Neuronal stem cell (in vitro differentiated cells): Measurements from ENCODE around the gene PLEKHH1.
"Not testable (repeated sequence)": the region's sequence is repeated elsewhere in the genome, so short reads cannot be mapped to it uniquely, and the experiment has no call there.

Experiments used
- DNase-seq: peaks from one replicate; pipeline ENCODE4 v3.0.0-alpha.2; 2013; ENCODE audit warnings: low spot score
- H2AFZ ChIP-seq: one replicate; pipeline ENCODE4 v1.6.1; 2013; ENCODE audit warnings: mild to moderate bottlenecking, low read length, inconsistent platforms
- H2AK5ac ChIP-seq: 2 replicates; pipeline ENCODE4 v1.6.1; 2013; ENCODE audit warnings: low read depth, mild to moderate bottlenecking, inconsistent platforms, low read length, moderate library complexity, mixed read lengths
- H2BK120ac ChIP-seq: 2 replicates; pipeline ENCODE4 v1.6.1; 2013; ENCODE audit warnings: low read depth, mild to moderate bottlenecking, inconsistent platforms, low read length, moderate library complexity, mixed read lengths
- H2BK12ac ChIP-seq: one replicate; pipeline ENCODE4 v1.6.1; 2013; ENCODE audit warnings: low read length, inconsistent platforms
- H2BK15ac ChIP-seq: 2 replicates; pipeline ENCODE4 v1.6.1; 2013; ENCODE audit warnings: mild to moderate bottlenecking, low read length, inconsistent platforms, mixed read lengths
- H2BK5ac ChIP-seq: one replicate; pipeline ENCODE4 v1.6.1; 2013; ENCODE audit warnings: inconsistent platforms, mild to moderate bottlenecking, low read length, moderate library complexity
- H3K14ac ChIP-seq: one replicate; pipeline ENCODE4 v1.6.1; 2013; ENCODE audit warnings: low read length, inconsistent platforms
- H3K18ac ChIP-seq: 2 replicates; pipeline ENCODE4 v1.6.1; 2013; ENCODE audit warnings: low read length, inconsistent platforms
- H3K23ac ChIP-seq: 2 replicates; pipeline ENCODE4 v1.6.1; 2013; ENCODE audit warnings: low read depth, mild to moderate bottlenecking, mixed read lengths, low read length, inconsistent platforms; ENCODE audit not compliant: poor library complexity
- H3K27ac ChIP-seq: replicated peaks from 3 replicates; pipeline ENCODE4 v1.5.1; 2013; ENCODE audit warnings: low read length, inconsistent platforms
- H3K27me3 ChIP-seq, 3 experiments: 2 replicates each; pipeline ENCODE4 v1.6.1; 2013; ENCODE audit warnings: low read length in 3 of 3, mild to moderate bottlenecking in 2 of 3, inconsistent platforms in 1 of 3, low read depth in 1 of 3, mixed read lengths in 1 of 3, moderate library complexity in 1 of 3; ENCODE audit not compliant: control insufficient read depth in 3 of 3, insufficient read depth in 3 of 3
- H3K36me3 ChIP-seq, 2 donors: replicated peaks in 1 of 2; 2 replicates each; pipeline ENCODE4 v1.6.1; 2013; ENCODE audit warnings: low read length in 2 of 2; ENCODE audit not compliant: control insufficient read depth in 2 of 2, insufficient read depth in 2 of 2
- H3K4ac ChIP-seq: 2 replicates; pipeline ENCODE4 v1.6.1; 2013; ENCODE audit warnings: inconsistent platforms, mild to moderate bottlenecking, low read length, moderate library complexity
- H3K4me1 ChIP-seq, 2 donors: 1 replicate in 1 of 2; 2 replicates in 1 of 2; pipeline ENCODE4 v1.6.1; 2013; ENCODE audit warnings: low read length in 2 of 2, low read depth in 1 of 2; ENCODE audit not compliant: control insufficient read depth in 2 of 2, insufficient read depth in 1 of 2
- H3K4me2 ChIP-seq: one replicate; pipeline ENCODE4 v1.6.1; 2013; ENCODE audit warnings: mild to moderate bottlenecking, low read length, inconsistent platforms; ENCODE audit not compliant: insufficient read depth, poor library complexity, severe bottlenecking
- H3K4me3 ChIP-seq, 2 donors: 2 replicates each; pipeline ENCODE4 v1.5.1; 2013; ENCODE audit warnings: low read length in 2 of 2, mild to moderate bottlenecking in 2 of 2, inconsistent platforms in 1 of 2, moderate library complexity in 1 of 2
- H3K79me1 ChIP-seq: one replicate; pipeline ENCODE4 v1.6.1; 2013; ENCODE audit warnings: low read depth, mild to moderate bottlenecking, inconsistent platforms, low read length, moderate library complexity
- H3K9ac ChIP-seq: one replicate; pipeline ENCODE4 v1.6.1; 2013; ENCODE audit warnings: mild to moderate bottlenecking, low read depth, low read length, inconsistent platforms; ENCODE audit not compliant: poor library complexity
- H3K9me3 ChIP-seq, 2 donors: replicated peaks in 1 of 2; 2 replicates each; pipeline versions ENCODE3 to v1.6.1; 2013; ENCODE audit warnings: low read length in 2 of 2, mild to moderate bottlenecking in 2 of 2, inconsistent platforms in 1 of 2, low read depth in 1 of 2, mixed read lengths in 1 of 2, moderate library complexity in 1 of 2; ENCODE audit not compliant: control insufficient read depth in 2 of 2, insufficient read depth in 1 of 2
- H4K8ac ChIP-seq: one replicate; pipeline ENCODE4 v1.6.1; 2013; ENCODE audit warnings: low read depth, mild to moderate bottlenecking, inconsistent platforms, low read length, moderate library complexity
- H4K91ac ChIP-seq: one replicate; pipeline ENCODE4 v1.6.1; 2013; ENCODE audit warnings: low read length, low read depth, mild to moderate bottlenecking, inconsistent platforms; ENCODE audit not compliant: poor library complexity
- WGBS, 2 donors: extraction: QIAGEN DNeasy Blood & Tissue Kit; methylation state at CpG; one replicate each; pipeline ENCODE4 v1.1.7; 2013; ENCODE audit warnings: missing lambda C conversion rate in 2 of 2, mixed read lengths in 1 of 2; ENCODE audit not compliant: insufficient read length in 2 of 2, insufficient replicate concordance in 1 of 2; ENCODE audit errors: extremely low coverage in 2 of 2; 5-methylcytosine and 5-hydroxymethylcytosine counted together

Gene PLEKHH1

GRCh38 chr14:67595392-67595791 lies 62.3 kb downstream of the PLEKHH1 start:
- Histone ChIP-seq H3K27ac (no peak overlapping the region), H3K4me1 (no peaks in the 10 kb centered on the region), H3K79me1 (no peaks in the 10 kb centered on the region), H2BK5ac (no peak overlapping the region), H2BK120ac (no peak overlapping the region), H2AFZ (no peak overlapping the region), H3K4me3 (no peak overlapping the region), H3K4ac (no peak overlapping the region), H4K8ac (no peak overlapping the region), H2BK15ac (no peak overlapping the region), H2AK5ac (no peak overlapping the region), H3K36me3 (peaks cover 4 to 23% of the 10 kb centered on the region in 2 donors), H3K23ac (no peak overlapping the region), H3K27me3 (no peaks in the 10 kb centered on the region), H3K9ac (no peak overlapping the region), H3K4me2 (no peak overlapping the region), H3K14ac (no peak overlapping the region), H3K18ac (no peak overlapping the region), H2BK12ac (no peak overlapping the region), H4K91ac (no peak overlapping the region), H3K9me3 (no peaks in the 10 kb centered on the region)
- DNase-seq: no peak
- WGBS, 2 donors: no CpG with 5 or more reads among the region's 2 CpGs

- WGBS, 2 donors: no CpG with 5 or more reads among the region's 77 CpGs
- H3K27ac ChIP-seq: no peak within 1 kb of the TSS
Observed at GRCh38 chr14:67599698-67600561, 66.8 kb downstream of the PLEKHH1 start, which contains the start of gene PIGH. Gene PIGH, minus strand, starts transcription at chr14:67600268. Its CDS starts 65 bp downstream, at chr14:67600203.

GRCh38 chr14:67600562-67600974 lies 67.5 kb downstream of the PLEKHH1 start:
- not testable (repeated sequence) for H2BK5ac ChIP-seq, H3K36me3 ChIP-seq, DNase-seq, H2BK15ac ChIP-seq, H2BK12ac ChIP-seq, H3K79me1 ChIP-seq, H3K27me3 ChIP-seq, H4K91ac ChIP-seq, H3K9me3 ChIP-seq, H3K4me1 ChIP-seq, H2AK5ac ChIP-seq, H3K9ac ChIP-seq, H2BK120ac ChIP-seq, H3K23ac ChIP-seq, H3K27ac ChIP-seq, H3K4ac ChIP-seq, H3K14ac ChIP-seq
- no CpG with 5 or more reads among the region's 21 CpGs for WGBS, 2 donors
- H3K18ac ChIP-seq: peak overlapping the region; percentile 85
- peak overlapping the region; percentile 98 for H4K8ac ChIP-seq
- H3K4me3 ChIP-seq: peak overlapping the region; percentile 77 to 95
- peak overlapping the region; percentile 100 for H2AFZ ChIP-seq
- H3K4me2 ChIP-seq: peak overlapping the region; percentile 81

More at GRCh38 chr14:67599698-67600561, 66.8 kb downstream of the PLEKHH1 start, which contains the start of gene PIGH:
- Histone ChIP-seq H3K18ac (peak within 1 kb of the TSS; percentile 86), H3K4me2 (peak within 1 kb of the TSS; percentile 81), H3K23ac (peak within 1 kb of the TSS; percentile 85), H2AFZ (peak within 1 kb of the TSS; percentile 100), H3K27me3 (no peaks in the 10 kb centered on the region), H2BK120ac (no peak within 1 kb of the TSS), H3K4me1 (no peaks in the 10 kb centered on the region), H2AK5ac (no peak within 1 kb of the TSS), H2BK5ac (no peak within 1 kb of the TSS), H3K9ac (peak within 1 kb of the TSS; percentile 57), H3K4ac (no peak within 1 kb of the TSS), H4K91ac (no peak within 1 kb of the TSS), H2BK12ac (no peak within 1 kb of the TSS), H3K14ac (no peak within 1 kb of the TSS), H2BK15ac (peak within 1 kb of the TSS; percentile 34), H3K36me3 (no peaks in the 10 kb centered on the region), H4K8ac (peak within 1 kb of the TSS; percentile 98), H3K4me3 (peak within 1 kb of the TSS; percentile 77 to 95), H3K79me1 (no peaks in the 10 kb centered on the region), H3K9me3 (no peaks in the 10 kb centered on the region)
- DNase-seq: peak; percentile 82

GRCh38 chr14:67602076-67602475 lies 69.0 kb downstream of the PLEKHH1 start:
- H3K27ac ChIP-seq: no peak overlapping the region
- no peak overlapping the region for H2BK5ac ChIP-seq
- no CpG with 5 or more reads among the region's 7 CpGs for WGBS, 2 donors
- H4K91ac ChIP-seq: no peak overlapping the region
- no peak overlapping the region for H2BK120ac ChIP-seq
- H3K36me3 ChIP-seq: no peaks in the 10 kb centered on the region
- no peaks in the 10 kb centered on the region for H3K9me3 ChIP-seq
- no peak overlapping the region for H2AK5ac ChIP-seq
- H3K14ac ChIP-seq: no peak overlapping the region
- H3K18ac ChIP-seq: no peak overlapping the region
- DNase-seq: no peak
- H3K27me3 ChIP-seq: no peaks in the 10 kb centered on the region
- H3K4ac ChIP-seq: no peak overlapping the region
- H3K4me3 ChIP-seq: no peak overlapping the region
- H3K4me2 ChIP-seq: no peak overlapping the region
- H3K79me1 ChIP-seq: no peaks in the 10 kb centered on the region
- H3K9ac ChIP-seq: no peak overlapping the region
- no peaks in the 10 kb centered on the region for H3K4me1 ChIP-seq
- no peak overlapping the region for H2BK15ac ChIP-seq
- no peak overlapping the region for H2AFZ ChIP-seq
- no peak overlapping the region for H2BK12ac ChIP-seq
- no peak overlapping the region for H3K23ac ChIP-seq
- H4K8ac ChIP-seq: no peak overlapping the region
